IMR-90 (cell line): ENCODE data around the gene MAP3K5. TPM values are rescaled to one million over a fixed set of nuclear protein-coding genes. Genes with fewer than 3 reads are reported as not detected.

Experiments
- ATAC-seq: fragments of 200-7000 bp; cut with Tn5 transposase; 2 replicates; pipeline ENCODE4 v1.9.1; 2020; ENCODE audit warnings: low read depth, mild to moderate bottlenecking, moderate library complexity
- BruUV-seq: library from RNA; stranded (reverse); fragments of 400-500 nt; replicated peaks from 2 replicates; lab custom pipeline; 2021; lab: Mats Ljungman, UMichigan
- CTCF ChIA-PET: fragments of 300-600 bp; formaldehyde crosslinking; extraction: SDS; loops from one replicate; lab custom pipeline; 2021; ENCODE audit warnings: antibody characterized with exemption; lab: Yijun Ruan, JAX
- POLR2A ChIA-PET: fragments of 300-600 bp; sonication (Branson Sonifier 250); formaldehyde crosslinking; loops from one replicate; lab custom pipeline; 2022; ENCODE audit warnings: antibody characterized with exemption; ENCODE audit not compliant: unreplicated experiment; lab: Charles Lee
- DNase-seq: peaks from one replicate; pipeline ENCODE4 v3.0.0; 2013
- H2AFZ ChIP-seq: replicated peaks from 2 replicates; pipeline ENCODE3; 2013; ENCODE audit warnings: low read length, mild to moderate bottlenecking; ENCODE audit not compliant: poor library complexity
- H2AK5ac ChIP-seq: 2 replicates; pipeline ENCODE4 v1.6.1; 2013; ENCODE audit warnings: low read depth, low read length, inconsistent platforms
- H2AK9ac ChIP-seq: replicated peaks from 2 replicates; pipeline ENCODE3; 2013; ENCODE audit warnings: mild to moderate bottlenecking, low read depth, low read length, moderate library complexity; ENCODE audit not compliant: poor library complexity
- H2BK120ac ChIP-seq: 2 replicates; pipeline ENCODE4 v1.6.1; 2013; ENCODE audit warnings: low read depth, low read length, inconsistent platforms
- H2BK15ac ChIP-seq: 3 replicates; pipeline ENCODE4 v1.6.1; 2013; ENCODE audit warnings: low read depth, low read length, inconsistent platforms
- H2BK20ac ChIP-seq: 2 replicates; pipeline ENCODE4 v1.6.1; 2013; ENCODE audit warnings: low read depth, mild to moderate bottlenecking, inconsistent platforms, low read length, moderate library complexity
- H2BK5ac ChIP-seq: 2 replicates; pipeline ENCODE4 v1.6.1; 2013; ENCODE audit warnings: mild to moderate bottlenecking, low read depth, low read length, inconsistent platforms; ENCODE audit not compliant: poor library complexity, severe bottlenecking
- H3K14ac ChIP-seq: replicated peaks from 2 replicates; pipeline ENCODE4 v1.6.1; 2013; ENCODE audit warnings: low read depth, low read length, inconsistent platforms
- H3K18ac ChIP-seq: 2 replicates; pipeline ENCODE4 v1.6.1; 2013; ENCODE audit warnings: low read depth, low read length, control low read depth
- H3K23ac ChIP-seq: 2 replicates; pipeline ENCODE4 v1.6.1; 2013; ENCODE audit warnings: low read depth, low read length, inconsistent platforms
- H3K27ac ChIP-seq: 2 replicates; pipeline ENCODE4 v1.5.1; 2013; ENCODE audit warnings: mild to moderate bottlenecking, control low read depth, low read length; ENCODE audit not compliant: insufficient read depth
- H3K27me3 ChIP-seq: 2 replicates; pipeline ENCODE4 v1.6.1; 2013; ENCODE audit warnings: low read length; ENCODE audit not compliant: control insufficient read depth, insufficient read depth
- H3K36me3 ChIP-seq: 2 replicates; pipeline ENCODE4 v1.6.1; 2013; ENCODE audit warnings: low read length, mixed read lengths; ENCODE audit not compliant: control insufficient read depth, insufficient read depth
- H3K4ac ChIP-seq: 2 replicates; pipeline ENCODE4 v1.6.1; 2013; ENCODE audit warnings: low read depth, low read length, inconsistent platforms
- H3K4me1 ChIP-seq: 2 replicates; pipeline ENCODE4 v1.6.1; 2013; ENCODE audit warnings: low read length, mixed read lengths; ENCODE audit not compliant: control insufficient read depth, insufficient read depth
- H3K4me2 ChIP-seq: 2 replicates; pipeline ENCODE4 v1.6.1; 2013; ENCODE audit warnings: low read depth, mild to moderate bottlenecking, control low read depth, low read length, moderate library complexity
- H3K4me3 ChIP-seq: 2 replicates; pipeline ENCODE4 v1.5.1; 2013; ENCODE audit warnings: low read depth, mild to moderate bottlenecking, control low read depth, low read length, moderate library complexity; ENCODE audit not compliant: insufficient read depth
- H3K56ac ChIP-seq: 2 replicates; pipeline ENCODE4 v1.6.1; 2013; ENCODE audit warnings: low read length, inconsistent platforms; ENCODE audit not compliant: insufficient read depth; ENCODE audit errors: extremely low read depth
- H3K79me1 ChIP-seq, 2 experiments: 2 replicates each; pipeline ENCODE4 v1.6.1; 2013; ENCODE audit warnings: low read length in 2 of 2, inconsistent platforms in 1 of 2, low read depth in 1 of 2
- H3K9ac ChIP-seq: 2 replicates; pipeline ENCODE4 v1.6.1; 2013; ENCODE audit warnings: low read depth, low read length, control low read depth
- H3K9me1 ChIP-seq: 2 replicates; pipeline ENCODE4 v1.6.1; 2013; ENCODE audit warnings: low read length, inconsistent platforms; ENCODE audit not compliant: insufficient read depth
- H3K9me3 ChIP-seq: 2 replicates; pipeline ENCODE4 v1.6.1; 2013; ENCODE audit warnings: low read length; ENCODE audit not compliant: control insufficient read depth, insufficient read depth
- H4K20me1 ChIP-seq: 2 replicates; pipeline ENCODE4 v1.6.1; 2013; ENCODE audit warnings: low read length, inconsistent platforms; ENCODE audit not compliant: insufficient read depth
- H4K5ac ChIP-seq: 2 replicates; pipeline ENCODE4 v1.6.1; 2013; ENCODE audit warnings: mild to moderate bottlenecking, low read depth, low read length, control low read depth
- H4K8ac ChIP-seq, 2 experiments: 2 replicates each; pipeline ENCODE4 v1.6.1; 2013; ENCODE audit warnings: low read depth in 2 of 2, low read length in 2 of 2, control low read depth in 1 of 2, inconsistent platforms in 1 of 2
- H4K91ac ChIP-seq: 2 replicates; pipeline ENCODE4 v1.6.1; 2013; ENCODE audit warnings: low read depth, low read length, inconsistent platforms; ENCODE audit not compliant: insufficient read depth
- BHLHE40 ChIP-seq: fragments of 150-350 bp; IDR thresholded peaks from 2 replicates; pipeline ENCODE4 v1.6.1; 2016; ENCODE audit warnings: mild to moderate bottlenecking, low read depth, low read length
- CEBPB ChIP-seq: IDR thresholded peaks from 2 replicates; pipeline ENCODE4 v1.6.1; 2012; ENCODE audit warnings: low read depth, low read length, improper control_type of control experiment
- CHD1 ChIP-seq: IDR thresholded peaks from 2 replicates; pipeline ENCODE4 v1.6.1; 2012; ENCODE audit warnings: low read depth, low read length, improper control_type of control experiment
- MAZ ChIP-seq: IDR thresholded peaks from 2 replicates; pipeline ENCODE4 v1.6.1; 2012; ENCODE audit warnings: low read depth, mild to moderate bottlenecking, low read length, improper control_type of control experiment, moderate library complexity, borderline replicate concordance
- NFE2L2 ChIP-seq: fragments of 150-350 bp; IDR thresholded peaks from 2 replicates; pipeline ENCODE4 v1.6.1; 2016; ENCODE audit warnings: low read depth, mild to moderate bottlenecking, low read length
- POLR2A ChIP-seq: IDR thresholded peaks from 2 replicates; pipeline ENCODE4 v1.6.1; 2012; ENCODE audit warnings: mild to moderate bottlenecking, low read depth, low read length
- RAD21 ChIP-seq: IDR thresholded peaks from 2 replicates; pipeline ENCODE4 v1.6.1; 2012; ENCODE audit warnings: low read length, improper control_type of control experiment
- RCOR1 ChIP-seq: IDR thresholded peaks from 2 replicates; pipeline ENCODE4 v1.6.1; 2012; ENCODE audit warnings: mild to moderate bottlenecking, low read length, improper control_type of control experiment; ENCODE audit not compliant: insufficient replicate concordance
- SMC3 ChIP-seq: fragments of 150-350 bp; IDR thresholded peaks from 2 replicates; pipeline ENCODE4 v1.6.1; 2016; ENCODE audit warnings: low read depth, mild to moderate bottlenecking, antibody characterized with exemption, low read length, moderate library complexity
- USF2 ChIP-seq: fragments of 150-350 bp; IDR thresholded peaks from 2 replicates; pipeline ENCODE4 v1.6.1; 2017; ENCODE audit warnings: mild to moderate bottlenecking, antibody characterized with exemption, low read length, low read depth
- WGBS, 2 experiments: methylation state at CpG; one replicate each; pipeline versions ENCODE4 v1.1.5 to v1.1.7; 2013; ENCODE audit warnings: missing lambda C conversion rate in 2 of 2; ENCODE audit not compliant: insufficient read length in 1 of 2; ENCODE audit errors: extremely low coverage in 2 of 2; 5-methylcytosine and 5-hydroxymethylcytosine counted together
- dilution Hi-C: fragments of 300-500 bp; cut with HindIII; formaldehyde crosslinking; loops from one replicate; pipeline ENCODE4 v1.14.3; 2018; ENCODE audit warnings: low sequenced_read_pairs; ENCODE audit not compliant: unreplicated experiment
- in situ Hi-C: fragments of 300-500 bp; cut with MboI; formaldehyde crosslinking; loops from 3 replicates; pipeline ENCODE4 v1.14.3; 2019; ENCODE audit warnings: low sequenced_read_pairs, inconsistent platforms, mixed read lengths
- intact Hi-C: fragments of 100-400 bp; cut with micrococcal nuclease; formaldehyde crosslinking; loops from 2 replicates; pipeline ENCODE4 v1.10.0; 2022
- polyA plus RNA-seq, 3 experiments: library from polyadenylated mRNA; depleted of rRNA; stranded (reverse); fragments of >200 nt; gene quantifications; 2 replicates each; pipeline ENCODE4 v1.2.3, GENCODE V29; 2012; ENCODE audit warnings: low replicate concordance in 1 of 3
- total RNA-seq: library from RNA; depleted of rRNA; stranded (reverse); fragments of >200 nt; gene quantifications from 2 replicates; pipeline ENCODE4 v1.2.3, GENCODE V29; 2012
- TF ChIP-seq, protein P1 (sequence below): conservative IDR thresholded peaks from 2 replicates; pipeline ENCODE4 v1.5.1; 2012; ENCODE audit warnings: mild to moderate bottlenecking, low read depth, low read length, improper control_type of control experiment

The MAP3K5 gene
- total and polyA plus RNA-seq, 2 of the 4 experiments (the other 2 are of a cell fraction): 5.4 to 17.6 TPM

GRCh38 chr6:136826216-136826615 is 33.9 kb upstream of the MAP3K5 start:
- POLR2A ChIA-PET: no interaction called here
- dilution Hi-C loops: no loop called here
- H2BK15ac ChIP-seq: no peak overlapping the region

More at GRCh38 chr6:136826216-136826615, 33.9 kb upstream of the MAP3K5 start:
- Histone ChIP-seq H2AFZ (no peak overlapping the region), H3K9ac (no peak overlapping the region), H3K27me3 (no peaks in the 10 kb centered on the region), H3K23ac (no peak overlapping the region), H2BK5ac (no peak overlapping the region), H2BK120ac (no peak overlapping the region), H2AK5ac (no peak overlapping the region), H4K5ac (no peak overlapping the region), H3K4me1 (peaks cover 5% of the 10 kb centered on the region), H3K4ac (no peak overlapping the region), H4K8ac (no peak overlapping the region), H3K9me1 (no peaks in the 10 kb centered on the region), H3K56ac (no peak overlapping the region), H3K79me1 (peaks cover 6 to 7% of the 10 kb centered on the region in 2 experiments; a peak in 3 of 4 replicates), H3K4me3 (no peak overlapping the region), H2BK20ac (no peak overlapping the region), H3K14ac (no peak overlapping the region), H3K36me3 (peaks cover 4% of the 10 kb centered on the region; the same call in 1 of the 2 replicates), H3K27ac (no peak overlapping the region), H2AK9ac (no peak overlapping the region), H3K18ac (no peak overlapping the region), H4K91ac (no peak overlapping the region), H3K9me3 (no peaks in the 10 kb centered on the region), H3K4me2 (no peak overlapping the region), H4K20me1 (no peaks in the 10 kb centered on the region)
- ATAC-seq: no peak
- DNase-seq: no peak
- intact Hi-C loops: no loop called here
- in situ Hi-C loops: no loop called here
- no TSS peak for BruUV-seq
- no peak for TF ChIP-seq BHLHE40
- TF ChIP-seq, protein P1, sequence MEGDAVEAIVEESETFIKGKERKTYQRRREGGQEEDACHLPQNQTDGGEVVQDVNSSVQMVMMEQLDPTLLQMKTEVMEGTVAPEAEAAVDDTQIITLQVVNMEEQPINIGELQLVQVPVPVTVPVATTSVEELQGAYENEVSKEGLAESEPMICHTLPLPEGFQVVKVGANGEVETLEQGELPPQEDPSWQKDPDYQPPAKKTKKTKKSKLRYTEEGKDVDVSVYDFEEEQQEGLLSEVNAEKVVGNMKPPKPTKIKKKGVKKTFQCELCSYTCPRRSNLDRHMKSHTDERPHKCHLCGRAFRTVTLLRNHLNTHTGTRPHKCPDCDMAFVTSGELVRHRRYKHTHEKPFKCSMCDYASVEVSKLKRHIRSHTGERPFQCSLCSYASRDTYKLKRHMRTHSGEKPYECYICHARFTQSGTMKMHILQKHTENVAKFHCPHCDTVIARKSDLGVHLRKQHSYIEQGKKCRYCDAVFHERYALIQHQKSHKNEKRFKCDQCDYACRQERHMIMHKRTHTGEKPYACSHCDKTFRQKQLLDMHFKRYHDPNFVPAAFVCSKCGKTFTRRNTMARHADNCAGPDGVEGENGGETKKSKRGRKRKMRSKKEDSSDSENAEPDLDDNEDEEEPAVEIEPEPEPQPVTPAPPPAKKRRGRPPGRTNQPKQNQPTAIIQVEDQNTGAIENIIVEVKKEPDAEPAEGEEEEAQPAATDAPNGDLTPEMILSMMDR: no peak
- no peak for TF ChIP-seq POLR2A
- TF ChIP-seq RAD21: no peak
- no peak for TF ChIP-seq CEBPB
- TF ChIP-seq NFE2L2: no peak
- no peak for TF ChIP-seq CHD1
- no peak for TF ChIP-seq MAZ
- TF ChIP-seq USF2: no peak
- no peak for TF ChIP-seq SMC3
- no peak for TF ChIP-seq RCOR1
- no CpG with 5 or more reads among the region's 6 CpGs for WGBS, 2 experiments
- CTCF ChIA-PET: no interaction called here
